ENCODE measurements around the gene CRLF2. TPM values are rescaled to one million over a fixed set of nuclear protein-coding genes. Genes with fewer than 3 reads are reported as not detected.

CRLF2 gene
- polyA plus RNA-seq, 3 donors: 0.11 to 0.17 TPM; not detected in 1

GRCh38 chrX:1223242-1223600 lies 10.8 kb upstream of the CRLF2 start:
- peak in 1 of 3 donors; percentile 40 for DNase-seq

GRCh38 chrX:1222531-1223241 lies 10.2 kb upstream of the CRLF2 start:
- H3K36me3 Mint-ChIP-seq: peaks cover 4 to 8% of the 10 kb centered on the region in 2 donors
- Histone ChIP-seq H4K20me1 (ENCODE audit: insufficient read depth, low read length) (no peaks in the 10 kb centered on the region), H3K9me3 (replicated peaks in 1 of 2; ENCODE audit: control insufficient read depth in 1 of 2, insufficient read depth in 1 of 2, low read length in 2 of 2) (peaks cover 26 to 29% of the 10 kb centered on the region in 2 donors), H3K79me2 (ENCODE audit: insufficient read depth, low read length) (no peaks in the 10 kb centered on the region), H3K36me3 (replicated peaks in 1 of 2; ENCODE audit: control insufficient read depth in 1 of 2, insufficient read depth in 2 of 2, low read length in 2 of 2) (no peaks in the 10 kb centered on the region), H3K9ac (ENCODE audit: insufficient read depth, low read length, poor library complexity, severe bottlenecking) (no peak overlapping the region), H3K4me2 (replicated peaks; ENCODE audit: extremely low read depth, low read length, poor library complexity, severe bottlenecking) (peak overlapping the region; percentile 25), H3K27ac (ENCODE audit: low read depth in 1 of 2, low read length in 2 of 2) (peak overlapping the region in 1 of 2 donors; percentile 76), H3K4me1 (ENCODE audit: control insufficient read depth in 1 of 2, insufficient read depth in 2 of 2, low read length in 2 of 2) (peaks cover 17 to 23% of the 10 kb centered on the region in 2 donors), H2AFZ (ENCODE audit: insufficient read depth, low read depth, low read length, poor library complexity, severe bottlenecking) (no peak overlapping the region), H3K4me3 (replicated peaks in 1 of 3; ENCODE audit: low read depth in 2 of 3, low read length in 3 of 3) (no peak overlapping the region), H3K27me3 (ENCODE audit: control insufficient read depth in 2 of 2, insufficient read depth in 2 of 2, low read length in 2 of 2) (peaks cover 0 to 4% of the 10 kb centered on the region in 2 donors)
- peak overlapping the region in 5 of 7 donors; percentile 85 to 96 (median 95) for H3K27ac Mint-ChIP-seq
- H3K4me1 Mint-ChIP-seq: peaks cover 6% of the 10 kb centered on the region
- peaks cover 7 to 20% (median 8%) of the 10 kb centered on the region in 3 donors for H3K27me3 Mint-ChIP-seq (ENCODE audit: low read depth in 3 of 3)
- DNase-seq: peak; percentile 89 to 97 (median 91)
- peak overlapping the region; percentile 38 to 57 for H3K4me3 Mint-ChIP-seq
- peaks cover 22 to 46% (median 44%) of the 10 kb centered on the region in 7 donors for H3K9me3 Mint-ChIP-seq
- TF ChIP-seq CTCF (IDR thresholded peaks at IDR 0.05): no peak
- WGBS (ENCODE audit: insufficient coverage): 34% methylated on average over 6 of the region's 17 CpGs
- intact Hi-C loops (cut with micrococcal nuclease): loop anchor here (1.0 to 2.0 kb wide), 3 partner anchors 14 to 17 kb away; no protein-coding TSS in a partner anchor

More at GRCh38 chrX:1223242-1223600, 10.8 kb upstream of the CRLF2 start:
- peak overlapping the region in 1 of 2 donors; percentile 76 for H3K27ac ChIP-seq (ENCODE audit: low read depth in 1 of 2, low read length in 2 of 2)
- intact Hi-C loops (cut with micrococcal nuclease): loop anchor here (1.0 to 2.0 kb wide), 2 partner anchors 16 kb away; no protein-coding TSS in a partner anchor
- H3K27me3 Mint-ChIP-seq (ENCODE audit: low read depth in 3 of 3): peaks cover 3 to 20% (median 4%) of the 10 kb centered on the region in 3 donors
- no peak overlapping the region for H2AFZ ChIP-seq (ENCODE audit: insufficient read depth, low read depth, low read length, poor library complexity, severe bottlenecking)
- peaks cover 22 to 47% (median 43%) of the 10 kb centered on the region in 7 donors for H3K9me3 Mint-ChIP-seq
- no peaks in the 10 kb centered on the region for H4K20me1 ChIP-seq (ENCODE audit: insufficient read depth, low read length)
- no peak overlapping the region for H3K9ac ChIP-seq (ENCODE audit: insufficient read depth, low read length, poor library complexity, severe bottlenecking)
- H3K9me3 ChIP-seq (replicated peaks in 1 of 2; ENCODE audit: control insufficient read depth in 1 of 2, insufficient read depth in 1 of 2, low read length in 2 of 2): peaks cover 26 to 29% of the 10 kb centered on the region in 2 donors
- no peaks in the 10 kb centered on the region for H3K79me2 ChIP-seq (ENCODE audit: insufficient read depth, low read length)
- H3K4me3 ChIP-seq (replicated peaks in 1 of 3; ENCODE audit: low read depth in 2 of 3, low read length in 3 of 3): peak overlapping the region in 1 of 3 experiments; percentile 32
- peaks cover 17 to 23% of the 10 kb centered on the region in 2 donors for H3K4me1 ChIP-seq (ENCODE audit: control insufficient read depth in 1 of 2, insufficient read depth in 2 of 2, low read length in 2 of 2)
- peaks cover 5% of the 10 kb centered on the region for H3K4me1 Mint-ChIP-seq
- no peaks in the 10 kb centered on the region for H3K36me3 ChIP-seq (replicated peaks in 1 of 2; ENCODE audit: control insufficient read depth in 1 of 2, insufficient read depth in 2 of 2, low read length in 2 of 2)
- H3K27me3 ChIP-seq (ENCODE audit: control insufficient read depth in 2 of 2, insufficient read depth in 2 of 2, low read length in 2 of 2): peaks cover 0 to 4% of the 10 kb centered on the region in 2 donors
- H3K27ac Mint-ChIP-seq: peak overlapping the region in 5 of 7 donors; percentile 85 to 96 (median 95)
- H3K4me3 Mint-ChIP-seq: peak overlapping the region in 1 of 2 donors; percentile 39
- H3K36me3 Mint-ChIP-seq: peaks cover 4 to 8% of the 10 kb centered on the region in 2 donors
- H3K4me2 ChIP-seq (replicated peaks; ENCODE audit: extremely low read depth, low read length, poor library complexity, severe bottlenecking): no peak overlapping the region
- TF ChIP-seq CTCF (IDR thresholded peaks at IDR 0.05): no peak
